ENCODE data around the gene MRPL51. TPM values are rescaled to one million over a fixed set of nuclear protein-coding genes. Genes with fewer than 3 reads are reported as not detected.
A peak's percentile ranks its signal among the peaks of the same experiment; 100 is the strongest.

MRPL51 gene
- total and polyA plus RNA-seq, 2 of the 8 experiments (the other 6 are each of a cell fraction or from before 2014, with no cell fraction given): 119 to 331 TPM

DNA sequence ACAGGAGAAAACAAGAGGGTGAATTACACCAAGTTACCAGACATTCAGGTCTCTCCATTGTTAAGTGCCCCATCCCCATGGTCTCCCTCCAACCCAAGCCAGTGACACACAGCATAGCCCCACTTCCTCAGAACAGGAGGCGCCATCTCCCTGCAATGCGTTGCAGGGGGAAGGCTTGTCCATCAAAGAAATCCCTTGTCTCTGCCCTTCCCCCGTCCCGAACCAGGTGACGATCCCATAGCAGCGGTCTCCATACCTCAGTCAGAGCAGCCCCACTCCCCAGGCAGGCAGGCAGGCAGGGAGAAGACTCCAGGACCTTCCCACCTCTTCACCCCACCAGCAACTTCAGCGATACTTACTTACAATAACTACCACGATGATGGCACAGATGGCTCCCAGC, 28.5 kb downstream of the MRPL51 start:
- H2AFZ ChIP-seq (ENCODE audit: low read length): no peak overlapping the region
- H4K8ac ChIP-seq (ENCODE audit: extremely low read depth, insufficient read depth, low read length): no peak overlapping the region; the same call in 1 of the 2 replicates
- no peak overlapping the region for H3K9ac ChIP-seq (replicated peaks in 1 of 4; ENCODE audit: extremely low read depth in 1 of 4, low read depth in 3 of 4, low read length in 3 of 4)
- FAIRE-seq (no peak), DNase-seq (ENCODE audit: low read depth in 1 of 2, low spot score in 2 of 2) (no peak)
- H3K18ac ChIP-seq (ENCODE audit: extremely low read depth, low read length): no peak overlapping the region
- no peak overlapping the region for H3K4ac ChIP-seq (replicated peaks; ENCODE audit: insufficient read length, low read depth, low read length)
- H3K56ac ChIP-seq (replicated peaks; ENCODE audit: insufficient read length, low read depth, low read length): no peak overlapping the region
- H3K14ac ChIP-seq (ENCODE audit: insufficient read length): no peak overlapping the region
- 89% methylated on average over 8 of the region's 8 CpGs; no CpG with 5 or more reads in 1 of the 2 experiments for WGBS, 2 experiments (ENCODE audit: extremely low coverage in 1 of 2, insufficient coverage in 1 of 2, insufficient read length in 1 of 2, insufficient replicate concordance in 2 of 2, low coverage in 1 of 2, low lambda C conversion rate in 2 of 2, missing lambda C conversion rate in 1 of 2)
- H3K4me1 ChIP-seq (replicated peaks in 1 of 4; ENCODE audit: control insufficient read depth in 3 of 4, insufficient read depth in 4 of 4, low read length in 3 of 4): peaks cover 0 to under 1% (median 0%) of the 10 kb centered on the region in 4 experiments; a peak in 1 of 7 replicates
- H3K27me3 ChIP-seq (replicated peaks in 1 of 4; ENCODE audit: control insufficient read depth in 3 of 4, extremely low read depth in 1 of 4, insufficient read depth in 3 of 4, low read length in 3 of 4): no peaks in the 10 kb centered on the region
- no peak overlapping the region for H4K5ac ChIP-seq (ENCODE audit: insufficient read length, low read depth, low read length)
- ChIA-PET CTCF (ENCODE audit: partially characterized antibody) (interaction anchor here (0.8 to 10.5 kb wide), 33 partner anchors 8 to 159 kb away, joined by 3 to 202 read pairs (median 9); partner anchors contain the start of genes CD27, TAPBPL and TNFRSF1A), POLR2A (ENCODE audit: partially characterized antibody) (interaction anchor here (1.6 to 3.0 kb wide), 3 partner anchors 14 to 40 kb away, joined by 12 to 17 read pairs (median 14); no protein-coding TSS in a partner anchor)
- H2AK5ac ChIP-seq (ENCODE audit: low read depth, low read length): no peak overlapping the region
- H3K4me3 ChIP-seq (ENCODE audit: extremely low read depth in 1 of 4, insufficient read depth in 2 of 4, low read depth in 3 of 4, low read length in 4 of 4): no peak overlapping the region
- TF ChIP-seq SIRT6 (IDR thresholded peaks at IDR 0.05; ENCODE audit: low read length) (no peak), BACH1 (IDR thresholded peaks at IDR 0.05; ENCODE audit: low read length) (no peak), CTBP2 (IDR thresholded peaks at IDR 0.05; ENCODE audit: borderline replicate concordance, insufficient read depth, insufficient read length, low read length) (no peak), EP300 (IDR thresholded peaks at IDR 0.05; ENCODE audit: borderline replicate concordance in 1 of 2, low read depth in 2 of 2, low read length in 2 of 2) (no peak), CHD2 (IDR thresholded peaks at IDR 0.05; ENCODE audit: low read length) (no peak), ASH2L (IDR thresholded peaks at IDR 0.05; ENCODE audit: low read length) (no peak), PHF8 (conservative IDR thresholded peaks at IDR 0.05; ENCODE audit: low read depth, low read length) (no peak), CREB1 (IDR thresholded peaks at IDR 0.05) (no peak), CBX8 (IDR thresholded peaks at IDR 0.05; ENCODE audit: borderline replicate concordance, low read depth, low read length) (no peak), GABPA (IDR thresholded peaks at IDR 0.05; ENCODE audit: borderline replicate concordance, insufficient read depth, low read length) (no peak), SRF (IDR thresholded peaks at IDR 0.05; ENCODE audit: low read depth, low read length) (no peak), SP1 (IDR thresholded peaks at IDR 0.05; ENCODE audit: low read depth, low read length) (no peak), BRCA1 (IDR thresholded peaks at IDR 0.05; ENCODE audit: low read depth, low read length) (no peak)
- no peak overlapping the region for H2BK5ac ChIP-seq (ENCODE audit: low read depth, low read length)
- no peak overlapping the region for H4K91ac ChIP-seq (replicated peaks; ENCODE audit: insufficient read length, low read length)
- H3K79me2 ChIP-seq (ENCODE audit: control insufficient read depth in 1 of 2, insufficient read depth in 2 of 2, low read length in 2 of 2): peaks cover 0 to 12% of the 10 kb centered on the region in 2 experiments; a peak in 2 of 4 replicates
- H3K4me2 ChIP-seq (ENCODE audit: insufficient read depth in 1 of 2, low read depth in 2 of 2, low read length in 2 of 2): no peak overlapping the region
- H2BK15ac ChIP-seq (ENCODE audit: low read length): no peak overlapping the region
- 0 out of 2 replicates have a peak overlapping the region, but pooled peaks have one; percentile 0 for H3K27ac ChIP-seq (ENCODE audit: low read depth, low read length)
- peaks cover 0 to 6% of the 10 kb centered on the region in 2 experiments for H4K20me1 ChIP-seq (replicated peaks in 1 of 2; ENCODE audit: control insufficient read depth in 1 of 2, insufficient read depth in 2 of 2, low read length in 2 of 2)
- H2BK20ac ChIP-seq (ENCODE audit: low read length): no peak overlapping the region
- H3K23ac ChIP-seq (ENCODE audit: insufficient read length): no peak overlapping the region
- peaks cover under 1% of the 10 kb centered on the region for H3K79me1 ChIP-seq (ENCODE audit: low read depth, low read length)
- no peak overlapping the region for H2BK120ac ChIP-seq (replicated peaks; ENCODE audit: low read depth, low read length)
- H3K36me3 ChIP-seq (ENCODE audit: control insufficient read depth in 2 of 4, insufficient read depth in 4 of 4, low read length in 3 of 4): peaks cover 5 to 40% (median 26%) of the 10 kb centered on the region in 4 experiments
- no peaks in the 10 kb centered on the region for H3K23me2 ChIP-seq (ENCODE audit: low read depth, low read length)
- no peaks in the 10 kb centered on the region for H3K9me3 ChIP-seq (ENCODE audit: insufficient read depth in 2 of 2, low read depth in 1 of 2, low read length in 1 of 2)
- no peak overlapping the region for H2BK12ac ChIP-seq (ENCODE audit: low read depth, low read length)

Data from H1 (cell line).